Measurements from ENCODE around the gene MAP6D1.
"Not testable (repeated sequence)": the region's sequence is repeated elsewhere in the genome, so short reads cannot be mapped to it uniquely, and the experiment has no call there.

The MAP6D1 gene

DNA sequence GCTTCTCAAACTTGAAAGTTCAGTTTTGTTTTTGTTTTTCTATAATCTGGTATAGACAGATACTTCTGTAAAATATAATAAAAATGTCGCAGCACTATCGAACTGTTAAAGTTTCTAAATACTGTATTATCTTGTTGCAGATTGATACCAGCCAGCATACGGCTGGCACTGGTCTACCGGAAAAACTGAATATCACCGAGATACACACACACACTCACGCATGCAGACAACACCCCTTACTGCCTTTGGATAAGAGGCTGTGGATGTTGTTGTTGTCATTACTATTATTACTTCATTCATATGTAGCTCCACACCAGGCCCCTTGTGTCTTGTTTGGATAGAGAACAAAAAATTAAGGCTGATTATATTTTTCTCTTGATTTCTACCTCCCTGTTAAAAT lies 32.4 kb downstream of the MAP6D1 start:
- H3K79me2 ChIP-seq = no peaks in the 10 kb centered on the region
- H3K36me3 ChIP-seq (ENCODE audit: control insufficient read depth, insufficient read depth, low read length) = no peaks in the 10 kb centered on the region

GRCh38 chr3:183790700-183791099 lies 34.7 kb downstream of the MAP6D1 start:
- Histone ChIP-seq H3K36me3 (ENCODE audit: control insufficient read depth, insufficient read depth, low read length) (no peaks in the 10 kb centered on the region), H3K79me2 (no peaks in the 10 kb centered on the region)
- no peak for TF ChIP-seq CTCF (IDR thresholded peaks at IDR 0.05)

More for the DNA sequence above, 32.4 kb downstream of the MAP6D1 start:
- H3K9ac ChIP-seq = no peak overlapping the region
- H3K4me3 ChIP-seq (ENCODE audit: low read depth, low read length) = no peak overlapping the region
- H3K9me3 ChIP-seq (ENCODE audit: control insufficient read depth, low read length) = no peaks in the 10 kb centered on the region
- H3K27me3 ChIP-seq (ENCODE audit: control insufficient read depth, insufficient read depth, low read length) = no peaks in the 10 kb centered on the region
- no peak overlapping the region for H3K27ac ChIP-seq
- no peak overlapping the region for H2AFZ ChIP-seq
- no peaks in the 10 kb centered on the region for H3K4me1 ChIP-seq
- H3K4me2 ChIP-seq (ENCODE audit: low read length) = no peak overlapping the region
- no peak for TF ChIP-seq CTCF (IDR thresholded peaks at IDR 0.05)

DNA sequence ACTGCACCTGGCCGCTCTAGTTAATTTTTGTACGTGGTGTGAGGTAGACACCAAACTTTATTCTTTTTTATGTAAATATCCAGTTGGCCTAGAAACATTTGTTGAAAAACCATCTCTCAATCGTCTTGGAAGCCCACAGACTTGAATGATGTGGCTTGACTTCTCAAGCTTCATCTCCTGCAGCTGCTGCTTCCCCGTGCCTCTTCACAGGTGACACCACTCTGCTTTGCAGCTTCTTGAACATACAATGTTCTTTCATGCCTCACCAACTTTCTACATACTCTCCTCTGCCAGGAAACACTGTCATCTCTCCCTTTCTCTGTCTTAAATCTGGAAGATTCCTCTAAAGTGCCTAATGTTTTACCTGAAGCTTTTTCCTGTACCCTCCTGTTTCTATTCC lies 35.6 kb downstream of the MAP6D1 start:
- Histone ChIP-seq H3K27me3 (ENCODE audit: control insufficient read depth, insufficient read depth, low read length) (no peaks in the 10 kb centered on the region), H3K36me3 (ENCODE audit: control insufficient read depth, insufficient read depth, low read length) (no peaks in the 10 kb centered on the region), H3K9ac (no peak overlapping the region), H3K4me1 (no peaks in the 10 kb centered on the region), H2AFZ (no peak overlapping the region), H3K4me2 (ENCODE audit: low read length) (no peak overlapping the region), H3K79me2 (no peaks in the 10 kb centered on the region), H3K4me3 (ENCODE audit: low read depth, low read length) (no peak overlapping the region), H3K27ac (no peak overlapping the region), H3K9me3 (ENCODE audit: control insufficient read depth, low read length) (no peaks in the 10 kb centered on the region)
- TF ChIP-seq CTCF (IDR thresholded peaks at IDR 0.05) = no peak

More at GRCh38 chr3:183790700-183791099, 34.7 kb downstream of the MAP6D1 start:
- no peaks in the 10 kb centered on the region for H3K4me1 ChIP-seq
- H3K4me2 ChIP-seq (ENCODE audit: low read length) = no peak overlapping the region
- H3K27me3 ChIP-seq (ENCODE audit: control insufficient read depth, insufficient read depth, low read length) = no peaks in the 10 kb centered on the region
- H3K9me3 ChIP-seq (ENCODE audit: control insufficient read depth, low read length) = no peaks in the 10 kb centered on the region
- H3K27ac ChIP-seq = no peak overlapping the region
- H2AFZ ChIP-seq = no peak overlapping the region
- no peak overlapping the region for H3K4me3 ChIP-seq (ENCODE audit: low read depth, low read length)
- no peak overlapping the region for H3K9ac ChIP-seq

GRCh38 chr3:183784503-183784902 lies 40.9 kb downstream of the MAP6D1 start:
- H3K4me3 ChIP-seq (ENCODE audit: low read depth, low read length); H3K4me1 ChIP-seq; H3K36me3 ChIP-seq (ENCODE audit: control insufficient read depth, insufficient read depth, low read length); H3K27ac ChIP-seq; H3K79me2 ChIP-seq; H3K27me3 ChIP-seq (ENCODE audit: control insufficient read depth, insufficient read depth, low read length); H3K4me2 ChIP-seq (ENCODE audit: low read length); H3K9ac ChIP-seq; H2AFZ ChIP-seq; H3K9me3 ChIP-seq (ENCODE audit: control insufficient read depth, low read length): not testable (repeated sequence)

GRCh38 chr3:183782576-183783276 lies 42.7 kb downstream of the MAP6D1 start:
- no peaks in the 10 kb centered on the region for H3K79me2 ChIP-seq
- no peak overlapping the region for H3K27ac ChIP-seq
- H2AFZ ChIP-seq = no peak overlapping the region
- H3K27me3 ChIP-seq (ENCODE audit: control insufficient read depth, insufficient read depth, low read length) = no peaks in the 10 kb centered on the region
- H3K4me2 ChIP-seq (ENCODE audit: low read length) = no peak overlapping the region
- no peak for TF ChIP-seq CTCF (IDR thresholded peaks at IDR 0.05)
- no peaks in the 10 kb centered on the region for H3K36me3 ChIP-seq (ENCODE audit: control insufficient read depth, insufficient read depth, low read length)
- no peaks in the 10 kb centered on the region for H3K9me3 ChIP-seq (ENCODE audit: control insufficient read depth, low read length)
- no peak overlapping the region for H3K9ac ChIP-seq
- no peaks in the 10 kb centered on the region for H3K4me1 ChIP-seq
- no peak overlapping the region for H3K4me3 ChIP-seq (ENCODE audit: low read depth, low read length)

Data from parathyroid adenoma (tissue), 2 donors.